ENCODE measurements around the gene NCOA7.

The NCOA7 gene

DNA sequence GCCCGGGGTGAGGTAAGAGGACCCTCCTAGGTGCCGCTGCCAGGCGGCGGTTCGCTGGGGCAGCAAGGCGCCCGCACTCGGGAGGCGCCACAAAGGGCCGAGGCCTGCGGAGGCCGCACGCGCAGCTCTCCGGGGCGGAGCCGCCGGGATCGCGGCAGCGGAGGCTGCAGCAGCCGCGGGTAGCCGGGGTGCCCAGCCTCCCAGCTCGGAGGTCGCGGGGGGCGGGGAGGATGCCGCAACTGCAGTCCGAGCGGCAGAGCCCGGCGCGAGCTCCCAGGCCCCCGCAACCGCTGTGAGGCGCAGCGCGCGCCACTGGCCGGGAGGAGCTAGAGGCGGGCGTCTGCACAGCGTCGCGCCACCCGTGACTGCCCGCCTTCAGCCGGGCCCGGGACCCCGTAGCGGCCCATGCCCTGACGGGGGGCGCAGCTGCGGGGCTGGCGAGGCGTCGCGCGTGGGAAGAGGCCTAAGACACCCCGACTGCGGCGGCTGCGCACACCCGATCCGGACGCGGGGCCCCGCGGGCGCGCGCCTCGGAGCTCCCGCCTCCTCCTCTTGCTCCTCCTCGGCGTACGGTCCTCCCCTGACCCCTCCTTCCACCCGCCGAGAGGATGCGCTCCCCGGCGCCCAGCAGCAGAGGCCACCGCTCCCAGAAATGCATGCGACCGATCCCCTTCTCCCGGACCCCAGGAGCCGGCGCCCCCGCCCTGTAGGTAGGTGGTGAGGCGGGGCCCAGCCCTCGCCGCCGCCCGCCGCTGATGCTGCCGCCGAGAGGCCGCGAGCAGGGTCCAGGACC lies at the start of gene NCOA7:
NCOA7 (plus strand) TSS at position 603 of the 793 bp plus-strand sequence. CDS start 24,395 bp downstream, outside the sequence.
- DNase-seq, result peak; percentile 81

DNA sequence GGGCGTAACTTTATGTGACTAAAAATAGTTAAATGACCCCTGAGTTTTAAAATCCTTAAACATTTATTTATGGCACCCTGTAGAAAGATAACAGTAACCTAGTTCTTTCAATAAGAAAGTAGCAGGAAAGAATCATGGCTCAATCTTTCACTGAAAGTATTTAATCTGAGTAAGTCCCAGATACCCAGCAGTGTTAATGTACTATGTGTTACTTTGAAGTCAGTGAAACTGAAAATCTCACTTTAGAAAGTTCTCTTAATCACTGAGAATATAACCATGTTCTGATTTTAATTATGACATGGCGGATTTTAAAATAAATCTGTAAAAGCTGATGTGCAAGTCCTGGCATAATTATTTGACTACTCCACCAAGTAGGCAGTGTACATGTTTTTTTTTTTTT lies 49.4 kb upstream of the NCOA7 start:
- no peak for DNase-seq

DNA sequence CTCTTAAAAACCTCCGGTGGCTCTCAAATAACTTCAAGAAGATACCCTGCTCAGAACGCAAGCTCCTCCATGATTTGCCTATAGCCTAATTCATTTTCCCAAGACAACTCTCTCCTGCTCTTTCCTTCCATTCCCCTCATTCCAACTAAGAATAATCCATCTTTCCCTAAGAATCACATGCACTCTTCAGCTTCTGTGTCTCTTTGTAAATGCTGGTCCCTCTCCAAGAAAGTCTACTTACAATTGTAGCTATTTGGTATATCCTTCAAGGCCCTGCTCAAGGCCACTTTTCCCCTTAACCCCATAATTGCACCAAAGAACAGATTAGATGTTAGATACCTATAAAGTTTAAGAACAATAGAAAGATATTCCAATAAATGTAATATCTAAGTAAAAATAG lies 48.7 kb upstream of the NCOA7 start:
- no peak for DNase-seq

DNA sequence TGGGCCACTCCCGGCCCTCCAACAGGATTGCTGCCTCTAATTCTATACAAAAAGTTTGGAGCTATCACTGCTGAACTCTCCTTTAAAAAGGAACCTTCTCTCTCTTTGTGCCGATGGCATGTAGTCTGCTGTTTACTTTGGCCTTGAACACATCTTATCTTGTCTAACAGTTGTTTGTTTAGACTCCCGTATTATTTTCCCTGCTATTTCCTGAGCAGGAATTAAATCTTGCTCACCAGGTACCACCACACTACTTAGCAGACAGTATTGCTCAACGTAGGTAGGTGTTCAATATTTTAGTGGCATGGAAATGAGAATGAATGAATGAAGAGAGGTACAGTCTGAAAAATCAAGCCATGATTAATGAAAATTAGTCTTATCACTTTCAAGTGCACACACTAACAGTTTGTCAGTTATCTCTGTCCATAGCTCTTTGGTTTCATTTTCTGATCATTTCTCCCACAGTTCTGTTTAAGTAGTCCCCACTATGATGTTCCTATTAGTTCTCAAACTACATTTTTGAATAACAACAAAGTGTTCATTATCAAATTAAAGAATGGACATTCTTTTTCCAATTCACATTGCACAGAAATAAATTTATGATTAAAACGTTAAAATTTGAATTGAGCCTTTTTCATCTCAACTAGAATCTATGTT lies 48.2 kb upstream of the NCOA7 start:
- DNase-seq, result no peak

DNA sequence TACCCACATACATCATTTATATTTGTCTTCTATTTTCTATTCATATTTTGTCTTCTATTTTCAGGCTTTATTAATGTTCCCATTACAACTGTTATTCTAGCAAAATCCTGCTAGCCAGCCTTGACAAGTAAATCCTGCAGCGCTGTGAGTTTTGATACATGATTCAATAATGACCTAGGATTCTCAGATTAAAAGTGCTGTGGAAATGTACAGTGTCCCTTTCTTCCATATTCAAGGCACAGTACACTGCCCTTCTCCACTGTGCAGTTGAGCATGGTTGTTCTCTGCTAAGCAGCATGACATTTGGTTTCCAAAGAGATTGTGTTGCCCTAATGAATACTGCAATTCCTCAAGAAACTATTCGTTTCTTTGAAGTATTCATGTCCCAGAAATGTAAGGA lies 47.2 kb upstream of the NCOA7 start:
- DNase-seq, result no peak

DNA sequence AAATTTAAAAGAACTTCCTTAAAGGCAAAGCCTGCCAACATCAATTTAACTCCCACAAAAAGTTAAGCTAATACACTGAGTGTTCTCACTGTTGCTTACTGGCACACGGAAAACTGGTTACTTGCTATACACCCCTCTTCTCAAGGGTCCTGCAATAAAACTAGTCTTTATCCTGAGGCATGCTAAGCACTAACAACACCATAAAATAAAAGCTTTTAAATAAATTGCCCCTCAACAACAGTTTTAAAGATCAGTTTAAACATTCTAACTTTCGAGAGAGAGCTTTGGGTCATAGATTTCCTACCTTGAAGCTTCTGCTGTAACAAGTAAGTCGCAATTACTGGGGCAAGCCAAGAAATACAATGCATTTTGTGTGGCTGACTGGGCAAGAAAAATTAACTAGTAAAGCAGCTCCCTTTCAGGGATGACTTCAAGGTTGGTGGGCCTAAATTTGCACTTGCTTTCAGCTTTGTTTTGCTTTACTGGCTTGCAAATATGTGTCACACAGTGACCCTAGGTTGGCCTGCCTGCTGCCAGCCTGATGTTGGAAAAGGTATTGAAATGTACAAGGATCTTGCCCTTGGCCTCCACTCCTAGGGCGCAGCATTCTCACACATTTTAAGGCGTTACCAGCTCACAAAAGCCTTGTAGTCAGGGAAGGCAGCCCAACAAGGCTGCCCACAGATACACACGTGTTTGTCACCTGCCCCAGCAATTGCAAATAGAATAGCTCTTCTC lies 45.3 kb upstream of the NCOA7 start:
- no peak for DNase-seq

DNA sequence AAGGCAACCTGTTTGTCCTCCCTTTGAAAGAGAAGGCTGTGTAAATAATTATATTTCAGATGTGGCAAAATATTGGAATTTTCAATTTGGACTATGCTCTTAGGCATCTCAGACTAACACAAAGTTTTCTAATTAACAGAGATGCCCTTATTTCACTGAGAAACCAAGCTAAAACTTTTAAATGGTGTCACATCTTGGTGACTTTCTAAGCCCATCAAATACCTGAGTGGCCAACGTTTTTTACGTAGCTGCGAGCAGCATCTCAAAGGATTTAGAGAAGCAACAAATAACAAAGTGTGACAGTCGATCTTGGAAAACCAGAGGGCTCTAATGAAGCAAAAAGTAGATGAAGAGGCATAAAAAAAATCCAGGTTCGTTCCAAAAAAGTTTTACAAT lies 44.7 kb upstream of the NCOA7 start:
- DNase-seq, result no peak

DNA sequence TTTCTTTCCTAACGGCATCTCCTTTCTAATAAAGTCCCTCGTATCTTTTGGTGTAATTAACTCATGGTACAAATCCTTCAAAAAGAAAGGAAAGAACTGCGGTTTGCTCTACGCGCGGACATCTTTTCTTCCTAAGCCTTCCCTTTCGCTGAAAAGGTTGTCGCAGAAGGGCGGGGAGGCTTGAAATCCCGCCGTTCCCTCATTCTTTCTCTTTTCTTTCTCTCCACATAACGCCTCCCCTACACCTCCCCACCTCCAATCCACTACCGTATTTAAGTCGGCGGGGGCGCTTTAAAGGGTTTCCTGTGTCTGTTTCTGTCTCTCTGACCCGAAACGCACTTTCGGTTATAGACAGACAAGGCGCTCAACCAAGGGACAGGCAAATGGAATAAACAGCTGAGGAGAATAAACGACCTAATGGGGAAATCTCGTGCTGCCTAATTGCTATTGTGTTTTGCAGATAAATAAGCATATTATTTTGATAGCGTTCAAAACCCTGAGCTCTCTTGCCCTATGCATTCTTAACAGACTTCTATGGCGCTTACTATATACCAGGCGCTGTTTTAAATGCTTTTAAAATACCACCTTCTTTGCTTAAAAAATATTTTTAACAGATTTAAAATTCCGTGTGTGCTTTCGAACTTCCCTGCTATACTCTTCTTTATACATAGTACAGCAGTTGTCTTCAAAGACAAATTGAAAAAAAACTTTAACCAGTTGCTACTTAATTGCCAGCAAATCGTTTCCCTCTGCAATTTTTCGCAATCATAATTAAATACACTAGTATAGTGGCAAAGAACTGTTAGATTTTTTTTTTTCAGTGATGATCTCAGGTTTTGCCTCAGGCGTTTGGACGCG lies 43.8 kb upstream of the NCOA7 start:
- peak; percentile 61 for DNase-seq

DNA sequence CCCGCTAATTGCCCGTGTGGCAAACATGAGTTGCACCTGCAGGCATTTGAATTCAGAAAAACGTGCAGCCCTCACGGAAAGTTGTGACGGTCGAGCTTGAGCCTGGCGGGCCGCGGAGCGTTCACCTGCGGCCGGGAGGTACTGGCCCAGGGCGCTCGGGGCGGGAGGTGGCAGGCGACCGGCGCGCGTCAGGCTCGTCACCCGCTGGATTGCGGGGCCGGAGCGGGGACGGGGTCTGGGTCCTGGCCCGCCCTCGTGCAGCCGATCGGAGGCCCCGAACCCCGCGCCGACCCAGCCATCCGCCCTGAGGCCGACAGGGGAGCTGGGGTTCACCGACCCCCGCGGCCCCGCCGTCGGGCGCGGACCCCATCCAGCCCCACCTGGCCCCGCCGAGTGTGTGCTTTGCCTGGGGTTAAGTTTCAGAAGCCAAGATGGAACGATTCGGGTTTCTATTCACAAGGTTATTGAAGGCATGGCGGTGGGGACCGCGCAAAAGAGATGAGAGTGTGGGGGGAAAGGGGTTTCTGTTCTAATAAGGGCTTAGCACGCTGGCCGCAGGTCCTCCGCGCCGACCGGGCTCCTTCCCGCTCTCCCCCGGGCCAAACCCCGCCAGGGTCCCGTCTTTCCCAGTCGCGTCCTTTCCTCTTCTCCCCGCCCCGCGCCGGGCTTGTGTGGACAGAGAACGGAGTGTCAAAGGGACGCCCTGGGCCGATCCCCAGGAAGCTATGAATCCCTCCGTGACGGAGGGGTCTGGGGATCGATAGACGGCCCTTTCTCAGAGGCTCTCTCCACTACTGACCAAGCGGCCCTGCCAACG lies 43.0 kb upstream of the NCOA7 start:
- peak; percentile 53 for DNase-seq

GRCh38 chr6:125748406-125749172 lies 42.2 kb upstream of the NCOA7 start:
- peak; percentile 40 for DNase-seq

GRCh38 chr6:125749173-125749864 lies 41.4 kb upstream of the NCOA7 start, which contains the start of gene HEY2:
Gene HEY2, plus strand, starts transcription at chr6:125749632. Its CDS starts 145 bp downstream, at chr6:125749777.
- peak; percentile 83 for DNase-seq

DNA sequence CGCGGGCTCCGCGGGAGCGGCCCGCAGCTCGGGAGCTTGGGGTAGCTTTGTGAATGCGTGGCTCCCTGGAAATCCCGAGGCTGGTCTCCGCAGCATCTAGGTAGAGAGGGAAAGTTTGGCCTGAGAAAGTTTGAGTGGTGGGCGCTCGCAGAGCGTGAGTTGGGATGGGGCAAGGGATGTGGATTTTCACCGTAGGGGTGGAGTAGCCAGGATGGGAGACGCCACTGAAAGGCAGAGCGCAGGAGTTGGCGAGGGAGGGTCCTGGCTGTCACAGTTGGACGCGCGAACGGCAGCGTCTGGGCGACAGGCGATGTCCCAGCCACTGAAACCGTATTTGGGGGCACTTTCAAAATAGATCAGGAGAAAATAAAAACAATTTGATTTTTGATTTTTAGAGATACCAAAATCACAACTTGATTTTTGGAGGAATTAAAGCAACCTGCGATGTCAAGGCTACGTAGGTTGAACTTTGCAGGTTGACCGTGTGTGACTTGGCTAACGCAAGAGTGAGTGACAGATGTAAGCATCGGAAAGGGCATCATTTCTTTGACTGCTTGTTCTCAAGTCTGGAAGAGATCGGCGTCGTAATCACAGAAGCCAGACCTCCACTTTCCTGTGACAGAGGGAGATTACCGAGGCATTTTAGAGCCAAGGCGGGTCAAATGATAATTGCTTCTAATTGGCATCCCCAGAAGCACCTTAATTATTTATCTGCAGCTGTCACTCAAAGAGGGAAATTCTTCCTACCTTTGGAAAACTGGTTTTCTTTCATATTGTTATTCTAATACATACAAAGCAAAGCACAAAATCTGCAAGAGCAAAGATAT lies 40.7 kb upstream of the NCOA7 start:
- no peak for DNase-seq

- DNase-seq, result no peak
Measured at GRCh38 chr6:125750692-125751333, 39.9 kb upstream of the NCOA7 start.

GRCh38 chr6:125751334-125751916 lies 39.3 kb upstream of the NCOA7 start:
- DNase-seq, result no peak

GRCh38 chr6:125752773-125753172 lies 38.0 kb upstream of the NCOA7 start:
- DNase-seq, result no peak

- no peak for DNase-seq
Measured at GRCh38 chr6:125753218-125753936, 37.4 kb upstream of the NCOA7 start.

- DNase-seq, result no peak
Measured at GRCh38 chr6:125753937-125754259, 36.9 kb upstream of the NCOA7 start.

DNA sequence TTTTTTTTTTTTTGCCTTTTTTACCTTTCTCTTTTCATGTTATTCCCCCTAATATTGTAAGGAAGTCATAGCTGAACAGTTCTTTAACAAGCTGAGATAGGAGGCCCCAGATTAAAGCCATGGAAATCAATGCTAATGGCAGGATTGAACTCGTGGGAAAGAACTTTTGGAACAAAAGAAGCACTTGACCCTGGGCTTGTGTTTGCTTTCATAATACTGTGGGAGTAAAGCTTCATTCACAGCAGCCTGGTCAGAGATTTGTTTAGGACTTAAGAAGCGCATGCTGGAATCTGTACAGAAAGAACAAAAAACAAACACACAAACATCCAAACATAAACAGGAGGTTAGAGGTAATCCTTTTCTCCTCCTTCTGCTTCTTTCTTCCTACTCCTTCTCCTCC lies 36.2 kb upstream of the NCOA7 start:
- no peak for DNase-seq

All from activated T-cell treated with anti-CD3 and anti-CD28 coated beads, Interleukin-2, amount 50 U/mL, for 1 hour (primary cell).